Medulla oblongata (tissue), 1 donor: ENCODE data around the gene TMPRSS6.
"Not testable (repeated sequence)": the region's sequence is repeated elsewhere in the genome, so short reads cannot be mapped to it uniquely, and the experiment has no call there.

Experiments used
- DNase-seq: peaks from one replicate; pipeline ENCODE4 v3.0.0-alpha.2; 2015; ENCODE audit errors: extremely low spot score

Gene TMPRSS6

GRCh38 chr22:37088750-37089408, 20.6 kb downstream of the TMPRSS6 start:
- no peak for DNase-seq

GRCh38 chr22:37088108-37088605, 21.4 kb downstream of the TMPRSS6 start:
- no peak for DNase-seq

DNA sequence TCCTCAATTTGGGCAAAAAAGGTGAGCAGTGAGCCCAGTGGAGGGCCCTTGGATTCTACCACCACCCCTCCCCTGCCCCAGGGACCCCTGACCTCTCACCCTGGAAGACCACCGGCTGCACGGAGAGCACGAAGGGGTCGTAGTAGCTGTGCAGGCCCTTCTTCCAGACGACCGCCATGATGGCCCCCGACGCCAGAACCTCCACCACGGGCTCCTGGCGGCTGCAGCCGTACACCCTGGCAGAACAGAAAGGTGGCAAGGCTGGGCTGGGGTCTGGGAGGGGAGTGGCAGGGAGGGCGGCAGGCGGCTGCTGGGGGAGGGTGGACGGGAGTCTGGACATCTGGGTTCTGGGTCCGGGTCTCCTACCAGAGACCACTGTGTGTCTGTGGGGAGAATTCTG, 23.3 kb downstream of the TMPRSS6 start:
- no peak for DNase-seq

DNA sequence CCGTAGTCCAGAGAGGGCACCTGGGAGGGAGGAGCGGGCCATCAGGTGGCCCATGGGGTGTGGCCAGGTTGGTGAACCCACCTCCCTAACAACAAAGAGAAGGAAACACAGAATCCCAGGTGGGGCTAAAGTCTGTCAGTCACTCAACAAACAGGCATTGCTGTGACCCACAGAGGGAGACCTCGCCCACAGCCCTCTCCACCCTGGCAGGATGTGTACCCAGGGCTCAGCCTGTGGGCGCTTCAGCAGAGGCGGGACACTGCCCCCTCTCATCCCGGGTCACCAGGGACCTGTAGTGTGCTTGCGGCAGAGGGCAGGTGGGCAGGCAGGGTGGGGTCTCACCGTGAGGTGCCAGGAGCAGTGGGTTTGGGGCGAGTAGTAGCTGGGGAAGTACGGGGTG, 25.1 kb downstream of the TMPRSS6 start:
- no peak for DNase-seq

DNA sequence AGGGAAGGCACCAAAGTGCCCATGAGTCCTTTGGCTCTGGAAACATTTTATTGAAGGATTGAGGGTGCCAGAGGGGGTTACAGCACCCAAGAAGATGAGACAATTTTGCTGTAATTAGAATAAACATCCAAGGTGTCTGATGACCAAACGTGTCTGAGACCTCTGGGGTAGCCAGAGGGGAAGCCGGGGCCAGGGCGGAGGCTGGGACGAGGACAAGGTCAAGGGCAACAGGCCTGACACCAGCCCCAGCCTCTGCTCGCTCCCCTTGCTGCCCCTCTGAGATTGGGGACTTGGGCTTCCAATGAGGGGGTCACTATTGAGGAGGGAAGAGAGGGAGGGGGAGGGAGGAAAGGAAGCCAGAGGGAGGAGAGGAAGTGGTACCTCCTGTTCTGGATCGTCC, 25.6 kb downstream of the TMPRSS6 start:
- DNase-seq: no peak

DNA sequence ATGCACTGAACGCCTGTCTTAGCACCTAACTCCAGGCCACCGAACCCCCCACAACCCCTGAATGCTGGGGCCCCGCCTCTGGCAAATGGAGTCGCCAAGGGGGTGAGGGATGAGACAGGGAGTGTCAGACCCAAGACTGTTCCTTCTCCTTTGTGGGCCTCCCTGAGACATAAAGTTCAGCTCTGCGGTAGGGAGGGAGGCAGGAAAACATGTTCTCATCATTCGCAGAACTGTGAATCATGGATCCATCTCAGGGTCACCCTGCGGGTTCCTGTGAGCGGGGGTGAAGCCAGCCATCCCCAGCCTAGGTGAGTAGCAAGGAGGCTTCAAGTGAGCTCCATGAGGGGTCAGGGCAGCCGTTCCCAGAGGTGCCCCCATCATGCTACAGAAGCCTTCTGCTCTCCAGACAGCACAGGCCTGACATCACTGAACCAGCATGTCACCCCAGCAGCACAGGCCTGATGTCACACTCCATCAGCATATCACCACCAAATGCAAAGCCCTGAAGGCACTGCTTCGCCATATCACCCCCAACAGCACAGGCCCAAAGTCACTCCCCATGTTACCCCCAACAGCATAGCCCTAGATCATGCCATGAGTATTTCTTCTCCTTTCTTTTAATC, 27.2 kb downstream of the TMPRSS6 start:
- DNase-seq: no peak

- no peak for DNase-seq
Measured at GRCh38 chr22:37080838-37081237, 28.7 kb downstream of the TMPRSS6 start.

DNA sequence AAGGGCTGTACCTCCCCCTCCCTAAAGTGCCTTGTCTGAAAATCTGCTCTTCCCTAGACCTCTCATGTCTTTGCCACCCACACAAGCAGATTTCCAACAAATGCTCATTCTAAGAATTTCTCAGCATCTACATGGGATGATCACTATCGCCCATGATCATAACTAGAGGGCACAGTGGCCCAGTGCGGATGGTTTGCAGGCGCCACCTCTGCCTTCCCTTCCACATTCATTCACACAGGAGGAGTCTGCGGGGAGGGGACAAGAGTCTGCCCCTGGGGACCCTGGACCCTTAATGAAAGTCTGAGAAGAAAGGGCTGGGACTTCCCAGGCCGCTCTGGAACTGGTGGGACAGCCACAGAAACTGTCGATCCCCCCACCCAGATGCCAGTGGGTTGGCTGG, 29.1 kb downstream of the TMPRSS6 start:
- DNase-seq: no peak

GRCh38 chr22:37079668-37080171, 29.8 kb downstream of the TMPRSS6 start:
- DNase-seq: no peak

DNA sequence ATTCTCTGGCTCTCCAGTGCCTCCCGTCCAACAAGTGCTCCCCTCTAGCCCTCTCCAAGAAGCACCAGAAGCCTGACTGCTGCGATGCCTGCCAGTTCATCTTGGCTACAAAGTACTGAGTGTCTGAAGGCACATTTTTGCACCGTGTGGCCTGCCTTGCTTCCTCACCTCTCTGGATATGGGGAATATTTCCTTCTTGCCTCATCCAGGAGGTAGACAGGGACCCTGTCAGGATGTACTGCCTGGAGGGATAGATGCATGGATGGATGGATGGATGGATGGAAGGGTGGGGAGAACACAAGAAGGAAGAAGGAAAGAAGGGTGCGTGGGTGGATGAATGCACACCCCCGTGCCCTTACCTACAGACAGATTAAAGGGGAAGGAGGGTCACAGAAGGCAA, 30.4 kb downstream of the TMPRSS6 start:
- no peak for DNase-seq

DNA sequence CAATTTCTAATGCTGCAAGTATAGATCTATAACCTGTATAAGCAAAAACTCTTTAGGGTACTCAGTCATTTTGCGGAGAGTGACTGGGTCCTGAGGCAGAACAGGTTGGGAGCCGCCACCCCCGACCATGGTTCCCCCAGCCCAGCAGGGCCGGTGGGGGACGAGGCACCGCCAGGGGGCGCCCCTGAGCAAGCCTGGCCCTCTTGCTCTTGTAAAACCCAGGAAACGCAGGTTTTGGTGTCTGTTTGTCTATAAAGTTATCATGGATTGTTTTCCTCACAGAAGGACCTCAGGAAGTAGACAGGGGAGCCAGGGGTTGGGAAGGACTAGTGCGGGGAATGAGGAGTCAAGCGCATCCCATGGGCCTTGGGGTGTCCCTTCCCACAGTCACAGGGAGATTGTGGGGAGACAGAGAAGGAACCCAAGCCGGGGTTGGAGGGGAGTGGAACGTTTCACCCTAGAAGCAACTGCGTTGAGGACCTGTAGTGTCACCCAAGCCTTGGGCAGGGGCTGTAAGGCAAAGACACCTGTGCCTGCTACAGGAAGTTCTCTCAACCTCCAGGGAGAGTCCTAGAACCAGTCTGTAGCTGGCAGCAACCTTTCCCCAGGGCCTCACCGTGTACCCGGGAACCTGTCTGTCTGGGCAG, 31.6 kb downstream of the TMPRSS6 start:
- DNase-seq: peak; percentile 36

- DNase-seq: no peak
Measured at GRCh38 chr22:37075822-37076433, 33.6 kb downstream of the TMPRSS6 start.

- DNase-seq: no peak
Measured at GRCh38 chr22:37075046-37075445, 34.5 kb downstream of the TMPRSS6 start.

DNA sequence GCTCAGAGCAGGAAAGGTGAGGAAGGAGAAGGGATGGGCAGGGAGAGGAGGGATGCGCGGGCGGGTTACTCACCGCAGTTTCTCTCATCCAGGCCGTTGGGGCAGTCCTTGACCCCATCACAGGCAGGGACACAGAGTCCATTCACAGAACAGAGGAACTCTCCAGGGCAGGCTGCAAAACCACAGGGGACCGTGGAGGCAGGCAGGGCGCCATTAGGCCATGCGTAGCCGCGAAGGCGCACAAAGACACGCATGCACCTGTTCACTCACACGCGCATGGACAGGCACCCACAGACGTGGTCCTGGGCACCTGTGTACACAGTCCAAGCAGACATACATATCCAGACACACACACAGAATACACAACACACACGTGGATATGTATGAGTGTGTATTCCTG, 35.0 kb downstream of the TMPRSS6 start:
- DNase-seq: no peak

DNA sequence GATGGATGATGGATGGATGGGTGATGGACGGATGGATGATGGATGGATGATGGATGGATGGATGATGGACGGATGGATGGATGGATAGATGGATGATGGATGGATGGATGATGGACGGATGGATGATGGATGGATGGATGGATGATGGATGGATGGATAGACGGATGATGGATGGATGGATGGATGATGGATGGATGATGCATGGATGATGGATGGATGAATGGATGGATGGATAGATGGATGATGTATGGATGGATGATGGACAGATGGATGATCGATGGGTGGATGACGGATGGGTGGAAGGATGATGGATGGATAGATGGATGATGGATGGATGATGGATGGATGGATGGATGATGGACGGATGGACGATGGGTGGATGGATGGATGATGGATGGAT, 36.8 kb downstream of the TMPRSS6 start:
- DNase-seq: no peak

DNA sequence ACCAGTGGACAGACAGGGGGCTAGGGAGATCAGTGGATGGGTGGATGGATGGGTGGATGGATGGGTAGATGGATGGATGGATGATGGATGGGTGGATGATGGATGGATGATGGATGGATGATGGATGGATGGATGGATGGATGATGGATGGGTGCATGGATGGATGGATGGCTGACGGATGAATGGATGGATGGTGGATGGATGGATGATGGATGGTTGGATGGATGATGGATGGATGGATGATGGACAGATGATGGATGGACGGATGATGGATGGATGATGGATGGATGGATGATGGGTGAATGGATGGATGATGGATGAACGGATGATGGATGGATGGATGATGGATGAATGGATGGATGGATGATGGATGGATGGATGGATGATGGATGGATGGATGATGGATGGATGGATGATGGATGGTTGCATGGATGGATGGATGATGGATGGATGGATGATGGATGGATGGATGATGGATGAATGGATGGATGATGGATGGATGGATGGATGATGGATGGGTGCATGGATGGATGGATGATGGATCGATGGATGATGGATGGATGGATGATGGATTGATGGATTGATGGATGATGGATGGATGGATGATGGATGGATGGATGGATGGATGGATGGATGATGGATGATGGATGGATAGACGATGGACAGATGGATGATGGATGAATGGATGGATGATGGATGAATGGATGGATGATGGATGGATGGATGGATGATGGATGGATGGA, 37.5 kb downstream of the TMPRSS6 start:
- not testable (repeated sequence) for DNase-seq

DNA sequence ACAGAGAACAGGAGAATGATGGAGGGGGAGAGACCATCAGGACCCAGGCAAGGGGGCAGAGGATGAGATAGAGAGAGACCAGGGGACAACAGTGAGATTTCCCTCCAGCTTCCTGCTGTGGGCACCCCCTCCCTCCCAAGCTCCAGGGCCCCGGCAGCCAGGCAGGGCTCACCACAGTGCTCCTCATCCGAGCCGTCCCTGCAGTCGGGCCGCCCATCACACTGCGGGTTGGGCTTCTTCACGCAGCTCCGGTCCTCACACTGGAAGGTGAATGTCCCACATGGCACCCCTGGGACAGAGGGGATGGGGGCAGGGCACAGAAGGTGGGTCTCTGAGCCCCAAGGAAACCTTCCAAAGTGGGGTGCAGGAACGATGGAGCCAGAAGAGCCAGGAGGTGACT, 38.8 kb downstream of the TMPRSS6 start:
- DNase-seq: no peak

GRCh38 chr22:37070334-37070733, 39.2 kb downstream of the TMPRSS6 start:
- no peak for DNase-seq

DNA sequence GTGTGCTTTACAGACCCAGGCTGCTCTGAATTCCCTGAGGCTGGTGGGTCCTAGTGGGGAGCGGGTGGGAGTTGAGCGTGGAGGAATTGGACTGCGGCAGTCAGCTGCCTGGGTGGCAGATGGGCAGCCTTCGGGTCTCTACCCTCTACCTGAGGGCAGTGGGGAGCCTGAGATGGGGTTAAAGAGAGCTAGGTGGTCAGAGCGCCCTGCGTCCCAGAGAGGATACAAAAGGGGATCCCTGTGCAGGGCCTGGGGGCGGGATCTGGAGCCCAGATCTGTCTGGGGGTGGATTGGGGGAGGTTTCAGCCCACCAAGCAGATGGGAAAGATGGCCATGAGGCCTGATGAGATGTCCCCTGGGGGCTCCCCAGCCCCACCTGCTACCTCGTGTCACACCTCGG, 39.8 kb downstream of the TMPRSS6 start:
- no peak for DNase-seq

- no peak for DNase-seq
Measured at GRCh38 chr22:37069319-37069718, 40.2 kb downstream of the TMPRSS6 start.

- no peak for DNase-seq
Measured at GRCh38 chr22:37068859-37069258, 40.7 kb downstream of the TMPRSS6 start.

- no peak for DNase-seq
Measured at GRCh38 chr22:37067428-37067827, 42.1 kb downstream of the TMPRSS6 start.
